GM21360 (cell line): Measurements from ENCODE around the gene BRME1.
"Not testable (repeated sequence)": the region's sequence is repeated elsewhere in the genome, so short reads cannot be mapped to it uniquely, and the experiment has no call there.

ENCODE experiments used
- ATAC-seq: cut with Tn5 transposase; IDR thresholded peaks from one replicate; pipeline ENCODE4 v1.9.1; 2021; ENCODE audit warnings: mild to moderate bottlenecking, moderate library complexity; ENCODE audit not compliant: unreplicated experiment

The BRME1 gene

GRCh38 chr19:13926715-13927114 is 20.8 kb upstream of the BRME1 start:
- ATAC-seq: no peak

- no peak for ATAC-seq
Measured at GRCh38 chr19:13926010-13926409, 20.1 kb upstream of the BRME1 start.

GRCh38 chr19:13923194-13923987 is 17.5 kb upstream of the BRME1 start:
- ATAC-seq: no peak

GRCh38 chr19:13922118-13922517 is 16.2 kb upstream of the BRME1 start:
- ATAC-seq: not testable (repeated sequence)

- ATAC-seq: no peak
Measured at GRCh38 chr19:13920940-13921747, 15.2 kb upstream of the BRME1 start.

GRCh38 chr19:13920524-13920923 is 14.6 kb upstream of the BRME1 start:
- no peak for ATAC-seq

- ATAC-seq: no peak
Measured at GRCh38 chr19:13918726-13919411, 13.0 kb upstream of the BRME1 start.

GRCh38 chr19:13917888-13918406 is 12.0 kb upstream of the BRME1 start:
- ATAC-seq: no peak

GRCh38 chr19:13914777-13915176 is 8.9 kb upstream of the BRME1 start:
- no peak for ATAC-seq

- ATAC-seq: no peak
Measured at GRCh38 chr19:13913352-13913751, 7.4 kb upstream of the BRME1 start.

- no peak for ATAC-seq
Measured at GRCh38 chr19:13909430-13909829, 3.5 kb upstream of the BRME1 start.

GRCh38 chr19:13908674-13909073 is 2.8 kb upstream of the BRME1 start:
- ATAC-seq: no peak

GRCh38 chr19:13906910-13907309 is 993 bp upstream of the BRME1 start:
- ATAC-seq: no peak

- peak; percentile 14 for ATAC-seq
Measured at GRCh38 chr19:13906521-13906904, 596 bp upstream of the BRME1 start.

GRCh38 chr19:13902993-13903555 is 2.8 kb downstream of the BRME1 start:
- no peak for ATAC-seq

- ATAC-seq: no peak
Measured at GRCh38 chr19:13899912-13900584, 5.9 kb downstream of the BRME1 start.

- ATAC-seq: no peak
Measured at GRCh38 chr19:13899393-13899792, 6.5 kb downstream of the BRME1 start.

- no peak for ATAC-seq
Measured at GRCh38 chr19:13896227-13896626, 9.7 kb downstream of the BRME1 start.

GRCh38 chr19:13894552-13894951 is 11.4 kb downstream of the BRME1 start:
- ATAC-seq: no peak

GRCh38 chr19:13892870-13893269 is 13.0 kb downstream of the BRME1 start:
- no peak for ATAC-seq
